Fibroblast of villous mesenchyme (primary cell): ENCODE results near the gene NPL. TPM values are rescaled to one million over a fixed set of nuclear protein-coding genes. Genes with fewer than 3 reads are reported as not detected.

Experiments
- DNase-seq: peaks from one replicate; pipeline ENCODE4 v3.0.0-alpha.2; 2010; ENCODE audit warnings: low read depth
- H3K4me3 ChIP-seq: 2 replicates; pipeline ENCODE4 v1.5.1; 2011; ENCODE audit warnings: low read depth, mild to moderate bottlenecking, low read length
- CTCF ChIP-seq: IDR thresholded peaks from 2 replicates; pipeline ENCODE4 v1.5.1; 2012; ENCODE audit warnings: low read depth, mild to moderate bottlenecking, low read length; ENCODE audit not compliant: insufficient read depth
- total RNA-seq: library from RNA; depleted of rRNA; stranded (reverse); fragments of >200 nt; gene quantifications from 2 replicates; pipeline ENCODE4 v1.2.3, GENCODE V29; 2012

NPL gene
- total RNA-seq, 1 donor = 3.5 TPM

DNA sequence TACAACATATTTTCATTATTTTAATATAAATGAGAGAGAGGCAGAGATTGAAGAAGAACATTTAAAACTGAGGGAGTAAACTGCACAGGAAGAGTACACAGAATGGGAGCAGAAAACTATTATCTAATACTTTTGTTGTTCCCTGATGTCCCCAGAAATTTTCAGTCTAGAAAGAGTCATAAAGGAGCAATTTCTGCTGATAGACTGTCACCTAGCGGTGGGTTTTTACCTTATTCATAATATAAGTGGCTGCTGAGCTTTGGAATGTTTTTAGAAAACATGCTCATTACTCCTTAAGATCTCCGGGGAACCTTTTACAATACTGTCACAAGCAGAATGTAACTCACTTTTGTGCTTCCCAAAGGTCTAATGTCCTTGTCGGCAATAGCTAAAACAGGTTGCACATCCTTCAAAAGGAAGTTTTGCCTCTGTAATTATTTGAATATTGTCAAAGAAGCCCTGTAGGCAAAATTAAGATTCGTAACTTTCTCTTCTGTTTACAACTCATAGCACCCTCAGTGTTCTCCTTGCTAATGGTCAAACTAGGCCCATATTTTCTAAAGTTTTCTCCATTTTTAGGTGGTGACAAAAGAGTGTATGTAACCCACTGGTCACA is 4.9 kb upstream of the NPL start:
- no peak overlapping the region for H3K4me3 ChIP-seq
- TF ChIP-seq CTCF = peak; percentile 77
- peak; percentile 58 for DNase-seq

DNA sequence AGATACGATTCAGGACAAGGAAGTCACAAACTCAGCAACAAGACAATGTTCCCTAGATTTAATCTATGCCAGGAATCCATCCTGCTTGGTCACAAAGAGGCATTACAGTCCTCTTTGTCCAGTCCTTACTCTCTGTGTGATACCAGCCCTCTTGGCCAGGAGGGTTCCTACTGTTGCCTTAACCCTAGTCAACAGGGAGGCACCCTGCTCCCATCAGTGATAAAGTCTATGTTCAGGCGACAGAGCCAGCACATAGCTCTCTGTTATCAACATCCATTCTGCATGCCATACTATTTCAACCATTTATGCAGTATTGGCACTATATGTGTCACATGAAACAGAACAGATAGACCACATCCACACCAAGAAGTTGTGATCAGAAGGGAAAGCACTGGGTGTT is 4.4 kb upstream of the NPL start:
- no peak for DNase-seq
- no peak for TF ChIP-seq CTCF
- no peak overlapping the region for H3K4me3 ChIP-seq

GRCh38 chr1:182786223-182786994 is 3.2 kb upstream of the NPL start:
- H3K4me3 ChIP-seq = no peak overlapping the region
- TF ChIP-seq CTCF = peak; percentile 84
- peak; percentile 71 for DNase-seq

DNA sequence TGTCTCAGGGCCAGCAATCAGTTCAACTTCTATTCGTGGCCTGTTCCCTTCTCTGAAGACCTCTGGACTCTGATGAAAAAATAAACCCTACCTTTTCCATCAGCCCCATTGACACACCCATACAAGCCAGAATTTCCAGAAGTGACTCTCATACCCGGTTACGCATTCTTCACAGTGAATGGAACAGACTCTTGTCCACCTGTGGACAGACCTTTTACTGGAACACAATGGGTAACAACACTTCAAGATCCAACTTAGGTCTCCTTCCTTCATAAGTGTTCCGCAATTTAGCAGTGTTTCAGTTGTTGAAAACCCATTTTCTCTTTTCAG is 2.6 kb upstream of the NPL start:
- no peak for TF ChIP-seq CTCF
- no peak overlapping the region for H3K4me3 ChIP-seq
- no peak for DNase-seq

GRCh38 chr1:182791281-182792179 is 2.0 kb downstream of the NPL start:
- H3K4me3 ChIP-seq = no peak overlapping the region
- no peak for TF ChIP-seq CTCF
- DNase-seq = no peak

GRCh38 chr1:182794091-182794490 is 4.5 kb downstream of the NPL start:
- no peak overlapping the region for H3K4me3 ChIP-seq
- DNase-seq = no peak
- no peak for TF ChIP-seq CTCF
